ENCODE results near the gene AP4S1.
"Not testable (repeated sequence)": the region's sequence is repeated elsewhere in the genome, so short reads cannot be mapped to it uniquely, and the experiment has no call there.

The AP4S1 gene

GRCh38 chr14:31025367-31026076, at the start of gene AP4S1:
Gene AP4S1 (plus strand): TSS chr14:31025649. CDS start chr14:31066197, 40,548 bp downstream.
- Histone ChIP-seq H3K27me3 (ENCODE audit: control insufficient read depth, insufficient read depth, low read length) (no peaks in the 10 kb centered on the region), H3K27ac (ENCODE audit: low read depth, low read length) (peak within 1 kb of the TSS; percentile 97), H3K36me3 (ENCODE audit: control insufficient read depth, insufficient read depth, low read length) (peaks cover 5% of the 10 kb centered on the region; the same call in 1 of the 2 replicates), H3K4me1 (ENCODE audit: control insufficient read depth, insufficient read depth, low read length) (peaks cover 17% of the 10 kb centered on the region; the same call in 1 of the 2 replicates), H3K9me3 (ENCODE audit: control insufficient read depth, insufficient read depth, low read length) (no peaks in the 10 kb centered on the region), H3K4me3 (ENCODE audit: low read depth, low read length) (peak within 1 kb of the TSS; percentile 94), H3K9ac (ENCODE audit: low read depth, low read length) (peak within 1 kb of the TSS; percentile 93)

GRCh38 chr14:30977752-30978151, 47.7 kb upstream of the AP4S1 start:
- H3K27ac ChIP-seq (ENCODE audit: low read depth, low read length), result no peak overlapping the region
- H3K36me3 ChIP-seq (ENCODE audit: control insufficient read depth, insufficient read depth, low read length), result peaks cover 3% of the 10 kb centered on the region; the same call in 1 of the 2 replicates
- H3K9ac ChIP-seq (ENCODE audit: low read depth, low read length), result no peak overlapping the region
- no peak overlapping the region for H3K4me3 ChIP-seq (ENCODE audit: low read depth, low read length)
- H3K27me3 ChIP-seq (ENCODE audit: control insufficient read depth, insufficient read depth, low read length), result no peaks in the 10 kb centered on the region
- no peaks in the 10 kb centered on the region for H3K9me3 ChIP-seq (ENCODE audit: control insufficient read depth, insufficient read depth, low read length)
- H3K4me1 ChIP-seq (ENCODE audit: control insufficient read depth, insufficient read depth, low read length), result no peaks in the 10 kb centered on the region

- H3K27ac ChIP-seq (ENCODE audit: low read depth, low read length); H3K9me3 ChIP-seq (ENCODE audit: control insufficient read depth, insufficient read depth, low read length); H3K4me3 ChIP-seq (ENCODE audit: low read depth, low read length); H3K36me3 ChIP-seq (ENCODE audit: control insufficient read depth, insufficient read depth, low read length); H3K4me1 ChIP-seq (ENCODE audit: control insufficient read depth, insufficient read depth, low read length); H3K9ac ChIP-seq (ENCODE audit: low read depth, low read length); H3K27me3 ChIP-seq (ENCODE audit: control insufficient read depth, insufficient read depth, low read length): not testable (repeated sequence)
Observed at GRCh38 chr14:30980106-30980704, 45.2 kb upstream of the AP4S1 start.

- Histone ChIP-seq H3K27ac (ENCODE audit: low read depth, low read length) (no peak overlapping the region), H3K4me1 (ENCODE audit: control insufficient read depth, insufficient read depth, low read length) (no peaks in the 10 kb centered on the region), H3K36me3 (ENCODE audit: control insufficient read depth, insufficient read depth, low read length) (peaks cover 3% of the 10 kb centered on the region; the same call in 1 of the 2 replicates), H3K4me3 (ENCODE audit: low read depth, low read length) (no peak overlapping the region), H3K9ac (ENCODE audit: low read depth, low read length) (no peak overlapping the region), H3K9me3 (ENCODE audit: control insufficient read depth, insufficient read depth, low read length) (no peaks in the 10 kb centered on the region), H3K27me3 (ENCODE audit: control insufficient read depth, insufficient read depth, low read length) (no peaks in the 10 kb centered on the region)
Observed at GRCh38 chr14:30980980-30981379, 44.5 kb upstream of the AP4S1 start.

GRCh38 chr14:30982533-30982932, 42.9 kb upstream of the AP4S1 start:
- H3K36me3 ChIP-seq (ENCODE audit: control insufficient read depth, insufficient read depth, low read length), result peaks cover 3% of the 10 kb centered on the region; the same call in 1 of the 2 replicates
- H3K9ac ChIP-seq (ENCODE audit: low read depth, low read length), result no peak overlapping the region
- peaks cover 7% of the 10 kb centered on the region; the same call in 1 of the 2 replicates for H3K4me1 ChIP-seq (ENCODE audit: control insufficient read depth, insufficient read depth, low read length)
- H3K4me3 ChIP-seq (ENCODE audit: low read depth, low read length), result no peak overlapping the region
- no peak overlapping the region for H3K27ac ChIP-seq (ENCODE audit: low read depth, low read length)
- H3K27me3 ChIP-seq (ENCODE audit: control insufficient read depth, insufficient read depth, low read length), result no peaks in the 10 kb centered on the region
- no peaks in the 10 kb centered on the region for H3K9me3 ChIP-seq (ENCODE audit: control insufficient read depth, insufficient read depth, low read length)

- H3K27ac ChIP-seq (ENCODE audit: low read depth, low read length), result no peak overlapping the region
- no peak overlapping the region for H3K9ac ChIP-seq (ENCODE audit: low read depth, low read length)
- H3K4me1 ChIP-seq (ENCODE audit: control insufficient read depth, insufficient read depth, low read length), result peaks cover 7% of the 10 kb centered on the region; the same call in 1 of the 2 replicates
- no peaks in the 10 kb centered on the region for H3K27me3 ChIP-seq (ENCODE audit: control insufficient read depth, insufficient read depth, low read length)
- no peaks in the 10 kb centered on the region for H3K9me3 ChIP-seq (ENCODE audit: control insufficient read depth, insufficient read depth, low read length)
- H3K4me3 ChIP-seq (ENCODE audit: low read depth, low read length), result no peak overlapping the region
- H3K36me3 ChIP-seq (ENCODE audit: control insufficient read depth, insufficient read depth, low read length), result peaks cover 3% of the 10 kb centered on the region; the same call in 1 of the 2 replicates
Observed at GRCh38 chr14:30983858-30984257, 41.6 kb upstream of the AP4S1 start.

GRCh38 chr14:30985796-30986195, 39.7 kb upstream of the AP4S1 start:
- no peak overlapping the region for H3K27ac ChIP-seq (ENCODE audit: low read depth, low read length)
- no peaks in the 10 kb centered on the region for H3K9me3 ChIP-seq (ENCODE audit: control insufficient read depth, insufficient read depth, low read length)
- no peak overlapping the region for H3K4me3 ChIP-seq (ENCODE audit: low read depth, low read length)
- peaks cover 5% of the 10 kb centered on the region; the same call in 1 of the 2 replicates for H3K36me3 ChIP-seq (ENCODE audit: control insufficient read depth, insufficient read depth, low read length)
- no peaks in the 10 kb centered on the region for H3K27me3 ChIP-seq (ENCODE audit: control insufficient read depth, insufficient read depth, low read length)
- H3K9ac ChIP-seq (ENCODE audit: low read depth, low read length), result no peak overlapping the region
- H3K4me1 ChIP-seq (ENCODE audit: control insufficient read depth, insufficient read depth, low read length), result peaks cover 7% of the 10 kb centered on the region; the same call in 1 of the 2 replicates

GRCh38 chr14:30988509-30988908, 36.9 kb upstream of the AP4S1 start:
- H3K9me3 ChIP-seq (ENCODE audit: control insufficient read depth, insufficient read depth, low read length), result no peaks in the 10 kb centered on the region

GRCh38 chr14:30990770-30991169, 34.7 kb upstream of the AP4S1 start:
- Histone ChIP-seq H3K36me3 (ENCODE audit: control insufficient read depth, insufficient read depth, low read length) (0 out of 2 replicates have a peak, but pooled peaks cover 3% of the 10 kb centered on the region), H3K4me3 (ENCODE audit: low read depth, low read length) (no peak overlapping the region), H3K9ac (ENCODE audit: low read depth, low read length) (no peak overlapping the region), H3K27me3 (ENCODE audit: control insufficient read depth, insufficient read depth, low read length) (no peaks in the 10 kb centered on the region), H3K27ac (ENCODE audit: low read depth, low read length) (no peak overlapping the region), H3K4me1 (ENCODE audit: control insufficient read depth, insufficient read depth, low read length) (peaks cover 18% of the 10 kb centered on the region), H3K9me3 (ENCODE audit: control insufficient read depth, insufficient read depth, low read length) (no peaks in the 10 kb centered on the region)

More at GRCh38 chr14:30988509-30988908, 36.9 kb upstream of the AP4S1 start:
- Histone ChIP-seq H3K36me3 (ENCODE audit: control insufficient read depth, insufficient read depth, low read length) (0 out of 2 replicates have a peak, but pooled peaks cover 3% of the 10 kb centered on the region), H3K9ac (ENCODE audit: low read depth, low read length) (no peak overlapping the region), H3K27ac (ENCODE audit: low read depth, low read length) (no peak overlapping the region), H3K27me3 (ENCODE audit: control insufficient read depth, insufficient read depth, low read length) (no peaks in the 10 kb centered on the region), H3K4me1 (ENCODE audit: control insufficient read depth, insufficient read depth, low read length) (peaks cover 7% of the 10 kb centered on the region; the same call in 1 of the 2 replicates), H3K4me3 (ENCODE audit: low read depth, low read length) (no peak overlapping the region)

- Histone ChIP-seq H3K27me3 (ENCODE audit: control insufficient read depth, insufficient read depth, low read length) (no peaks in the 10 kb centered on the region), H3K9ac (ENCODE audit: low read depth, low read length) (no peak overlapping the region), H3K4me3 (ENCODE audit: low read depth, low read length) (no peak overlapping the region), H3K27ac (ENCODE audit: low read depth, low read length) (no peak overlapping the region), H3K36me3 (ENCODE audit: control insufficient read depth, insufficient read depth, low read length) (0 out of 2 replicates have a peak, but pooled peaks cover 3% of the 10 kb centered on the region), H3K9me3 (ENCODE audit: control insufficient read depth, insufficient read depth, low read length) (no peaks in the 10 kb centered on the region), H3K4me1 (ENCODE audit: control insufficient read depth, insufficient read depth, low read length) (peaks cover 21% of the 10 kb centered on the region)
Observed at GRCh38 chr14:30991408-30991807, 34.0 kb upstream of the AP4S1 start.

GRCh38 chr14:30993071-30993470, 32.4 kb upstream of the AP4S1 start:
- H3K4me3 ChIP-seq (ENCODE audit: low read depth, low read length), result no peak overlapping the region
- no peaks in the 10 kb centered on the region for H3K9me3 ChIP-seq (ENCODE audit: control insufficient read depth, insufficient read depth, low read length)
- peaks cover 30% of the 10 kb centered on the region for H3K4me1 ChIP-seq (ENCODE audit: control insufficient read depth, insufficient read depth, low read length)

More at GRCh38 chr14:30993071-30993470, 32.4 kb upstream of the AP4S1 start:
- no peak overlapping the region for H3K27ac ChIP-seq (ENCODE audit: low read depth, low read length)
- no peak overlapping the region for H3K9ac ChIP-seq (ENCODE audit: low read depth, low read length)
- H3K27me3 ChIP-seq (ENCODE audit: control insufficient read depth, insufficient read depth, low read length), result no peaks in the 10 kb centered on the region
- 0 out of 2 replicates have a peak, but pooled peaks cover 3% of the 10 kb centered on the region for H3K36me3 ChIP-seq (ENCODE audit: control insufficient read depth, insufficient read depth, low read length)
